C4-2B (cell line): ENCODE data around the gene NR3C1.

Experiments used
- ZFX ChIP-seq: fragments of 450-650 bp; IDR thresholded peaks from 2 replicates; pipeline ENCODE4 v1.6.1; 2017
- TF ChIP-seq, protein P1 (sequence below): fragments of 450-650 bp; conservative IDR thresholded peaks from 2 replicates; pipeline ENCODE4 v1.5.1; 2017; ENCODE audit warnings: mild to moderate bottlenecking

DNA sequence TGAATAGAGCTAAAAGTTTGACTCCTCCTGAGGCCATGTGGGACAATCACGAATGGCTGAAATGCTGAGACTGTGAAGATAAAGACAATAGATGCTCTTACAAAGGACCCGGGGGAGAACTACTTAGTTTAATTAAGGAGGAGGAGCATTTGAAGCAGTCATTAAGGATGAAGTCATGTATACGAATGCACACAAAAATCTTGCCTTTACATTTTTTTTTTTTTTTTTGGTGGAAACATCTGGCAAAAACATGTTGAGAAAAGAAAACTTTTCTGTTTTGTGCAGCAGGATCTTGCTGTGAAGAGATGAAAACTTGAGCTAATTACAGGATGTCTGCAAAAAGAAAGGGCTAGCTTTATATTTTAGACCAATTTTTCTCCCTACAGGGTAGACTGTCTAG is 42.3 kb upstream of the NR3C1 start:
- TF ChIP-seq, protein P1, sequence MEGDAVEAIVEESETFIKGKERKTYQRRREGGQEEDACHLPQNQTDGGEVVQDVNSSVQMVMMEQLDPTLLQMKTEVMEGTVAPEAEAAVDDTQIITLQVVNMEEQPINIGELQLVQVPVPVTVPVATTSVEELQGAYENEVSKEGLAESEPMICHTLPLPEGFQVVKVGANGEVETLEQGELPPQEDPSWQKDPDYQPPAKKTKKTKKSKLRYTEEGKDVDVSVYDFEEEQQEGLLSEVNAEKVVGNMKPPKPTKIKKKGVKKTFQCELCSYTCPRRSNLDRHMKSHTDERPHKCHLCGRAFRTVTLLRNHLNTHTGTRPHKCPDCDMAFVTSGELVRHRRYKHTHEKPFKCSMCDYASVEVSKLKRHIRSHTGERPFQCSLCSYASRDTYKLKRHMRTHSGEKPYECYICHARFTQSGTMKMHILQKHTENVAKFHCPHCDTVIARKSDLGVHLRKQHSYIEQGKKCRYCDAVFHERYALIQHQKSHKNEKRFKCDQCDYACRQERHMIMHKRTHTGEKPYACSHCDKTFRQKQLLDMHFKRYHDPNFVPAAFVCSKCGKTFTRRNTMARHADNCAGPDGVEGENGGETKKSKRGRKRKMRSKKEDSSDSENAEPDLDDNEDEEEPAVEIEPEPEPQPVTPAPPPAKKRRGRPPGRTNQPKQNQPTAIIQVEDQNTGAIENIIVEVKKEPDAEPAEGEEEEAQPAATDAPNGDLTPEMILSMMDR: no peak
- no peak for TF ChIP-seq ZFX
